SK-N-MC (cell line): ENCODE results near the gene SCARB2.

Experiments used
- EZH2 ChIP-seq: fragments of 200-600 bp; sonication (generic); IDR thresholded peaks from one replicate; pipeline ENCODE4 v1.6.1; 2017; ENCODE audit warnings: antibody characterized with exemption
- POLR2AphosphoS5 ChIP-seq: IDR thresholded peaks from 2 replicates; pipeline ENCODE4 v1.6.1; 2012; ENCODE audit warnings: mild to moderate bottlenecking, low read depth, low read length, borderline replicate concordance

- TF ChIP-seq EZH2 (no peak), POLR2AphosphoS5 (0 out of 2 replicates have a peak, but pooled peaks have one; percentile 4)
Observed at GRCh38 chr4:76214177-76214675, 602 bp upstream of the SCARB2 start.
